ENCODE measurements around the gene CALCOCO1. TPM values are rescaled to one million over a fixed set of nuclear protein-coding genes. Genes with fewer than 3 reads are reported as not detected.

The CALCOCO1 gene
- total and polyA plus RNA-seq, 10 of the 15 experiments (the other 5 are each of a cell fraction or from before 2014, with no cell fraction given): 2.8 to 55.9 (median 13.7) TPM

DNA sequence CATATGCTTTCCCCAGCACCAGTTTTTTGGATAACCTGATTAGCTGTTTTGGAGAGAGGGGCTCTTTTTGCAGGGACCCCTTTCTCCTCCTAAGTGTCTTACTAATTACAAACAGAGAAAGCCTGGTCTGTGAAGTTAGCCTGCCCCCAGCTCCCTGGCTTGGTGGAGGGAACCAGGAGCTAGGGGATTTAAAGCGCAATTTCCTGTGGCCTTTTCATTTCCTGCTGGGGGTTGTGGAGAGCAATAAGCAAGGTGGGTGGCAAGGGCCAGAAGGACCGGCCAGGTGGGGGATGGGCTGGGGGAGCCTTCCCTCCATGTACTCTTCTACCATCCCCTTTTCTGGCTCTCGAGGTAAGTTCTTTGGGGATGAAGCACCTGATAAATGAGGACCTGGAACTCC is 28.6 kb upstream of the CALCOCO1 start:
- no peak for ATAC-seq
- H3K27ac ChIP-seq (ENCODE audit: control insufficient read depth, insufficient read depth): no peak overlapping the region
- no peaks in the 10 kb centered on the region for H3K27me3 ChIP-seq (replicated peaks in 1 of 2; ENCODE audit: control insufficient read depth in 2 of 2, insufficient read depth in 2 of 2, low read length in 1 of 2)
- TF ChIP-seq, protein P1, sequence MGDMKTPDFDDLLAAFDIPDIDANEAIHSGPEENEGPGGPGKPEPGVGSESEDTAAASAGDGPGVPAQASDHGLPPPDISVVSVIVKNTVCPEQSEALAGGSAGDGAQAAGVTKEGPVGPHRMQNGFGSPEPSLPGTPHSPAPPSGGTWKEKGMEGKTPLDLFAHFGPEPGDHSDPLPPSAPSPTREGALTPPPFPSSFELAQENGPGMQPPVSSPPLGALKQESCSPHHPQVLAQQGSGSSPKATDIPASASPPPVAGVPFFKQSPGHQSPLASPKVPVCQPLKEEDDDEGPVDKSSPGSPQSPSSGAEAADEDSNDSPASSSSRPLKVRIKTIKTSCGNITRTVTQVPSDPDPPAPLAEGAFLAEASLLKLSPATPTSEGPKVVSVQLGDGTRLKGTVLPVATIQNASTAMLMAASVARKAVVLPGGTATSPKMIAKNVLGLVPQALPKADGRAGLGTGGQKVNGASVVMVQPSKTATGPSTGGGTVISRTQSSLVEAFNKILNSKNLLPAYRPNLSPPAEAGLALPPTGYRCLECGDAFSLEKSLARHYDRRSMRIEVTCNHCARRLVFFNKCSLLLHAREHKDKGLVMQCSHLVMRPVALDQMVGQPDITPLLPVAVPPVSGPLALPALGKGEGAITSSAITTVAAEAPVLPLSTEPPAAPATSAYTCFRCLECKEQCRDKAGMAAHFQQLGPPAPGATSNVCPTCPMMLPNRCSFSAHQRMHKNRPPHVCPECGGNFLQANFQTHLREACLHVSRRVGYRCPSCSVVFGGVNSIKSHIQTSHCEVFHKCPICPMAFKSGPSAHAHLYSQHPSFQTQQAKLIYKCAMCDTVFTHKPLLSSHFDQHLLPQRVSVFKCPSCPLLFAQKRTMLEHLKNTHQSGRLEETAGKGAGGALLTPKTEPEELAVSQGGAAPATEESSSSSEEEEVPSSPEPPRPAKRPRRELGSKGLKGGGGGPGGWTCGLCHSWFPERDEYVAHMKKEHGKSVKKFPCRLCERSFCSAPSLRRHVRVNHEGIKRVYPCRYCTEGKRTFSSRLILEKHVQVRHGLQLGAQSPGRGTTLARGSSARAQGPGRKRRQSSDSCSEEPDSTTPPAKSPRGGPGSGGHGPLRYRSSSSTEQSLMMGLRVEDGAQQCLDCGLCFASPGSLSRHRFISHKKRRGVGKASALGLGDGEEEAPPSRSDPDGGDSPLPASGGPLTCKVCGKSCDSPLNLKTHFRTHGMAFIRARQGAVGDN (IDR thresholded peaks at IDR 0.05): 0 out of 2 replicates have a peak, but pooled peaks have one; percentile 40
- TF ChIP-seq TAF1 (IDR thresholded peaks at IDR 0.05; ENCODE audit: borderline replicate concordance, low read depth, low read length): no peak
- TF ChIP-seq GATAD2B (conservative IDR thresholded peaks at IDR 0.05; ENCODE audit: low read depth): 0 out of 2 replicates have a peak, but pooled peaks have one; percentile 15
- TF ChIP-seq RAD51 (IDR thresholded peaks at IDR 0.05): no peak
- 0 out of 2 replicates have a peak, but pooled peaks have one; percentile 11 for TF ChIP-seq IKZF1 (conservative IDR thresholded peaks at IDR 0.05)
- TF ChIP-seq NFXL1 (IDR thresholded peaks at IDR 0.05; ENCODE audit: borderline replicate concordance): no peak
- intact Hi-C loops (cut with micrococcal nuclease; ENCODE audit: unreplicated experiment): loop anchor here (10.0 kb wide), 1 partner anchor 449 kb away; no protein-coding TSS in a partner anchor
- H3K9me3 ChIP-seq (replicated peaks; ENCODE audit: control insufficient read depth, insufficient read depth, low read length): no peaks in the 10 kb centered on the region
- ChIA-PET POLR2A (interaction anchor here (0.6 to 3.3 kb wide), 6 partner anchors 9 to 52 kb away, joined by 3 to 23 read pairs (median 6); no protein-coding TSS in a partner anchor), RAD21 (ENCODE audit: unreplicated experiment) (interaction anchor here (0.6 to 3.7 kb wide), 5 partner anchors 10 to 440 kb away, joined by 3 to 129 read pairs (median 7); partner anchors contain the start of gene HOXC4), SMC1A (ENCODE audit: uncharacterized antibody, unreplicated experiment) (interaction anchor here (0.8 to 4.1 kb wide), 7 partner anchors 10 to 217 kb away, joined by 3 to 156 read pairs (median 16); partner anchors contain the start of genes ATP5MC2 and CALCOCO1), CTCF (interaction anchor here (0.6 to 11.1 kb wide), 18 partner anchors 10 to 460 kb away, joined by 3 to 443 read pairs (median 11); partner anchors contain the start of genes ATP5MC2 and CALCOCO1)
- BruUV-seq (replicated peaks): no TSS peak
- H4K20me1 ChIP-seq (ENCODE audit: control insufficient read depth, insufficient read depth): no peaks in the 10 kb centered on the region
- peak overlapping the region; percentile 94; the same call in 1 of the 2 replicates for H3K4me2 ChIP-seq (ENCODE audit: control insufficient read depth, insufficient read depth)
- 16% methylated on average over 3 of the region's 3 CpGs for WGBS (ENCODE audit: insufficient coverage, insufficient replicate concordance, low lambda C conversion rate, missing lambda C conversion rate)
- in situ Hi-C loops (cut with MboI): no loop called here
- FAIRE-seq: no peak
- DNase-seq (ENCODE audit: low read depth, low spot score): no peak
- no peaks in the 10 kb centered on the region for H3K79me2 ChIP-seq (ENCODE audit: control insufficient read depth, insufficient read depth, low read length)
- no peak overlapping the region for H3K9ac ChIP-seq (ENCODE audit: control insufficient read depth, insufficient read depth, low read length)
- peak overlapping the region; percentile 54; the same call in 1 of the 2 replicates for H3K4me3 ChIP-seq
- H3K4me1 ChIP-seq (ENCODE audit: control insufficient read depth, insufficient read depth, low read length): peaks cover 58% of the 10 kb centered on the region
- H3K36me3 ChIP-seq (ENCODE audit: control insufficient read depth in 2 of 2, insufficient read depth in 2 of 2, low read length in 1 of 2): no peaks in the 10 kb centered on the region
- no peak overlapping the region; the same call in 1 of the 2 replicates for H2AFZ ChIP-seq (ENCODE audit: control insufficient read depth, low read depth, low read length)

Data from GM12878 (cell line).